Astrocyte (in vitro differentiated cells and primary cell): Measurements from ENCODE around the gene WWC2.

Experiments used
- CTCF ChIP-seq: IDR thresholded peaks from 2 replicates; pipeline ENCODE4 v1.5.1; 2011; ENCODE audit warnings: low read depth, mild to moderate bottlenecking, inconsistent platforms, low read length, moderate library complexity; ENCODE audit not compliant: insufficient read depth
- EZH2 ChIP-seq: IDR thresholded peaks from 2 replicates; pipeline ENCODE4 v1.6.1; 2012; ENCODE audit warnings: mild to moderate bottlenecking, low read length, inconsistent platforms; ENCODE audit not compliant: insufficient read depth

- TF ChIP-seq CTCF (no peak), EZH2 (no peak)
Observed at GRCh38 chr4:183110244-183110643, 11.2 kb downstream of the WWC2 start.
